NCI-H2171 (cell line): ENCODE measurements around the gene PIP5K1C.

Source experiments
- DNase-seq: peaks from one replicate; lab custom pipeline; 2025; lab: John Stamatoyannopoulos, UW

PIP5K1C gene

DNA sequence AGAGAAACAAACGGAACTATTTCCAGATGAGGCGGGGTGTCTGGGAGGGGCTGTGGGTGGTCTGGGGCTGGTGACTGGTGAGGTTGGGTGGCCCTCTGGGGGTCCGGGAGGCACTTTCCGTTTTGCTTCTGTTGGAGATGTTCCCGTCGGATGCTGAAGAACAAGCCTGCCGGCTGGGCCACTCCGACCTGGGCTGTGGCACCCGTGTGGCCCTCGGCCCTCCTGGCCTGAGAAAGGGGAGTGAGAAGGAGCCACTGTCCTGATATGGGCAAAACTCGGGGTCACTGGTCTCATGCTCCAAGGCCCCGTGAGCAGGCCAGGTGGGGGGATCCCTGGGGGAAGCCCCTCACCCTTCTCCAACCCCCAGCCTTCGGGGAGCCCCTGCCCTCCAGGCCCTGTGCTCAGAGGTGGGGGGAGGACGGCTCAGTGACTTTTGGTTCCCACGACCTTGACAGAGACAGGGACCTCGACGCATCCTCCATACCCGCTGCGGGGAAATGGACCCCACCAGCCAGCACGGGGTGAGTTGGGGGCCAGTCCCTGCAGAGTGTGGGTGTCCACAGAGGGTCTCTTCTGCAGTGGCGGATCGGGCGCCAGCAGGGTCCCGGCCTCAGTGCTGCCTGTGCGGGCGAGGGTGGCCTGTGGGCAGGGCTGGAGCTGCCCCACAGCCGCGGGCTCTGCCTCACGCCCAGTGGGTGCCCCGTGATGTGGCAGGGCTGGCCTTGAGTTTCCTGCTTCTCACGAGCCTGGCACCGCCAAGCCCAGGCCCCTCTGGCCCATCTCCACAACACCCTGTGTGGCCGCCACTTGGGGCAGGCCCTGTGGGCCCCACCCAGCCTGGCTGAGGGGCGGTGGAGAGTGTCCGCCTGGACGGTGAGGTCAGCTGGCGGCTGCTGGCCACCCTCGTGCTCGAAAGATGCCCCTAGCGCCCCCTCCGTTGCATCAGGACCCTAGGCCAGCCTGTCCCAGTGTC, 89.2 kb downstream of the PIP5K1C start:
- DNase-seq, result no peak

DNA sequence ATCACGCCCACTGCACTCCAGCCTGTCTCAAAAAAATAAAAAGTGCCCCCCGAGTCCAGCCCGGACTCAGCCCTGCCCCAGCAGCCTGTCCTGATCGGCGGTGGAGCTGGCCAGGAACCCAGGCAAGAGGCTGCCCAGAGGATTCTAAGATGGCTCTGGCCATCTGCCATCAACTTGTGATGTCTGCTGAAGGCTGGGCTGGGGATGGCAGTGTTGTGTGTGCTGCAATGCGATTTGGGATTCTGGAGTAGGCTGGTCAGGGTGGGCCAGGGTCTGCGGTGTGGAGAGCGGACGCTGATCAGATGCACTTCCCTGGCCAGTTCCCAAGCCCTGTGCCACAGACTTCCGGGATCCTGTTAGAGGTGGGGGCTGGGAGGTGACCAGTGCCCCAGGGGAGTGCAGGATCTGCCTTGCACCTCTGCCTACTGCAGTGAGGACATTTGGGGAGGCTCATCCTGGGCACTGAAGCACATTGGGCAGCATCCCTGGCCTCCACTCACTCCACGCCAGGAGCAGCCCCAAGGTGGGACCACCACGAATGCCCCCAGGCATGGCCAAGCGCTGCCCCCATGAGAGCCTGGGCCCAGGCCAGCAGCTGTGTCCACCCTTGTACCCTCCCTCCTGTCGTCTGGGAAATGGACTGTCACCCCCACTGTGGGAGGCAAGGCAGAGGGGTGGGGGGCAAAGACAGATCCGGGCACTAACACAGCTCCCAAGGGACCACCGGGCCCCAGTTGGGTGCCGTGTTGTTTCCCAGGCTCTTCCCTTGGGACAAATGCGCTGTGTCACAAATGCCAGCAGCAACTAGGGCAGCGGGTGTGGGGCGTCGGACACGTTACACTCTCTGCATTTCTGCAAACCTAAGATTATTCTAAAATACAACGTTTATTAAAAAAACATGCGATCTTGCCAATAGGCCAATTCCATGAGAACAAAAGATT, 90.2 kb downstream of the PIP5K1C start:
- DNase-seq, result no peak

DNA sequence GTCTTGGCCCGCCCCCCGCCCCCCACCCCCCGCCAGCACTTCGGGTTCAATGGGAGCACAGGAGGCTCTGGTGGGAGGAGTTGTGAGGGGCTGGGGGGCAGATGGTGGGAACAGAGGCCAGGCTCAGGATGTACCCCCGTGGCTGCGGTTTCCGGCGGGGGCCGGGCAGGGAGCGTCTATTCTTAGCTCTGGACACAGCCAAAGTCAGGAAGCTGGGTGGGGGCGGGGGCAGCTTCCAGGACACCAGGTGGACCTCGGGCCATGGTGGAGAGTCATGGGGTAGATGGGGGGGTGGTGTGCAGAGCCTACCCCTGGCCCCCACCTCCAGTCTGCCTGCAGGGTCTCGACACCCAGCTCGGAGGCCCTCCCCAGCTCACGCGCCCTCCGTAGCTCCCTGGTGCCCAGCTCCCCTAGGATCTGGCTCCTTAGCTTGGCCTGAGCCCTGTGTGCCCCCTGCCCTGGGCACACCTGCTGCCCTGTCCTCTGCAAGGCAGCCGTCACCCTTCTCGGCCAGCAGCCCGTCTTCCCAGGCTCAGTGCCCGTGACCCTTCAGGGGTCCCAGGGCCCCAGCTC, 91.4 kb downstream of the PIP5K1C start:
- DNase-seq, result no peak

DNA sequence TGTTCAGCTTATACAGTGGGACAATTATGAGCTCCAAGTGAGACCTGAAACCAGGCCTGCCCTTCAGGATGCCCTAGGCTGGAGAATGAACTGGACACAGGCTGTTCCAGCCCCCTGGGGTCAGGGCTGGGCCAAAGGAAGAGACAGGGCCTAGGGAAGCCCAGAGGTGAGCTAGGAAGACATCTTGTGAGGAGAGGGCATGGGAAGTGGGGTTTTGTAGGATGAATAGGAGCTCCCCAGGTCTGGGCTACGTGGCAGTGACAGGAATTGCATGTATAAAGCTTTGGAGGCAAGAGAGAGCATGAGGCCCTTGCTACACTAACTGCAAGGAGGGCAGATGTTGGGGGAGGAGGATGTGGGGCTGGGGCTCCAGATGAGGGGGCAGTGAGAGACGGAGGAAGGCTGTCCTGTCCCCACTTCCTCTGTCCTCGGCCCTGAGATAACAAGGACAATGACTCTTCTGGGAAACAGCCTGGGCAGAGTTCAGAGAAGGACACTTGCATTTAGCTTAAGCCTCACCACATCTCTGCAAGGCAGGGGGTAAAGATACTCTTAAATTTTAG, 92.1 kb downstream of the PIP5K1C start:
- DNase-seq, result no peak

DNA sequence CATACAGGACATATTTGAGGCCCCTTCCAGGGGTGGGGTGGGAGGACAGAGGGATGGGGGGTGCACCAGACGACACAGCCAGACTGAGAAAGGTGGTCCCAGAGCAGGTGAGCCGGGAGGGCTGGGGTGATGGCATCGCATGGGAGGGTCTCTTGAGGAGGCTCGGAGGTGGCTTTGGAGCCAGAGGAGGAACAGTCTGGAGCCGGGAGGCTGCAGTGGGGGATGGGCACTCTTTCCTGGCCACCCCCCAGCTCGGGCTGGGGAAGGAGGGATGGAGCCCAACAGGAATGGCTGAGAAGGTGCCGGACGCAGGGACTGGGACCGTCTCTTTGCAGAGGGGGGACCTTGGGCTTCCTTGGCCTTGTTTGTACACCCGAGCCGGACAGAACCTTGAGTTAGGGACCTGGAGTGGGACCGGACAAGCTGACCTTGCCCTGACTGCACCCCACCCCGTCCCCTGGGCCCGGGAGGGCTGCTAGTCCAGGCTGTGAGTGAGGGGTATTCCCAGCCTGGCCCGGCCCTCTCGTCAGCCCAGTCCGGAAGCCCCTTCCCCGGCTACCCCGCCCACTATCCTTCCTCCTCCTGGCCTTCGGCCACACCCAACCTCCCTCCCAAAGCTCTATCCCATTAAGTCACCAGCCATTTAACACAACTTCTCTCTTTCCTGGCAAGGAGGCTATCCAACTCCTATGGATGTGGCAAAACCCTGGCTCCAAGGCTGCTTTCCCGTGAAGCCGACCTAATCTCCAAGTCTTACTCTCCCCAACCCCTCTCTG, 92.8 kb downstream of the PIP5K1C start:
- DNase-seq, result no peak

DNA sequence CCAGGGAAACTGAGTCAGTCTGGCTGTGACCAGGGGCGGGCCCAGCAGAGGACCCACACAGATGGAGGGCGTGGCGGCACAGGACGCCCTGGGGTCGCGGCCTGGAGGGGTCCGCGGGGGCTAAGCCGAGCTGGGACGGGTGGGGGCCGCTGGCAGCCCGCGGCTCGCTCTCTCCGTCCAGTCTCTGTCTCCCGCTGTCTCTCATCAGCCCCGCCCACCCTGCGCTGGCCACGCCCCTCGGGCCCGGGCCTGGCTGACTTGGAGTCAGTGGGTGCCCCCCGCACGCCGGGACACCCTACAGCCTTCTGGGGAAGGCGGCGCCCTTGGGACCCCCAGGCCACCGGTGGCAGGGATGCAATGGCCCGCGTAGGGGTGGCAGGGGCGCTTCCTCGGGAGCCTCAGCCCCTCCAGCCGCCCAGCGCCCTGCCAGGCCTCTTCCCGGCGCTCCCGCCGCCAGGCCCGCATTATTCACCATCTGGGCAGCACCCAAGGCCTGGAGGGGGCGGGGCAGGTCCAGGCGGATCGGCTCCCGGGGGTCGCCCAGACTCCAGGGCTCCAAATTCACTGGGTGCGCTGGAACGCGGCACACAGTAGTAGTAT, 93.5 kb downstream of the PIP5K1C start, which contains the start of gene TBXA2R:
TSS of gene TBXA2R (minus strand) at position 186 of the 600 bp plus-strand sequence. CDS start 6,241 bp downstream, outside the sequence.
- DNase-seq, result no peak

DNA sequence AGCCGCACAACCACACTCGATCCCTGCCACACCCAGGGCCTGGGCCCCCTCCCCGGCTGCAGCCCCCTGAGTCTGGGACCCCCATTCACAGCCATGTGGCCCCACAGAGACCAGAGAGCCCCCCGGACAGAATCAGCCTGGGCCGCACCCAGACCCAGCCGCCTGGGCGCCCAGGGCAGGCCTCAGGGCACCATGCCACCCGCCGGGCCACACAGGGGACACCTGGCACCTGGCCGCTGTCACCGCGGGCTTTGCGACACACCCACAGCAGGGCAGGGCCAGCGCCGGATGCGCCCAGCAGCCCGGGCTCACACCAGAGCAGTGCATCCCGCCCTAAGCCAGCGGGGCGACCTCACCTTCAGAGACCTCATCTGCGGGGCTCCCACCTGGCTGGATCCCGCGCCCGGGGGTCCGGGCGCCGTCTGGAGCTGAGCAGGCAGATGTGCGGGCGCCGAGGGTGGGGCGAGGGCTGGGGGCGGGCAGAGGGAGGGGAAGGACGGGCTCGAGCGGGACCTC, 94.0 kb downstream of the PIP5K1C start:
- DNase-seq, result no peak

DNA sequence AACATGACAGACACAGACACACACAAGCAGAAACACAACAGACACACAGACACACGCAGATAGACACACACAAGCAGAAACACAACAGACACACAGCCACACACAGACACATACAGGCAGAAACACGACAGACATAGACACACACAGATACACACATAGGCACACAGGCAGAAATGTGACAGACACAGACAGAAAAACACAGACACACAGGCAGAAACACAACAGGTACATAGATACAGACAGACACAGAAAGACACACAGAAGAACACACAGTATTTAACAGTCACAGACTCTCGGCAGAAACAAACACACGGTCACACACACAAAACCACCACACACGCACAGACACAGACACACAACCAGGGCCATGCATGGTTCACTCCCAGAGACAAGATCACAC, 94.5 kb downstream of the PIP5K1C start:
- DNase-seq, result no peak

DNA sequence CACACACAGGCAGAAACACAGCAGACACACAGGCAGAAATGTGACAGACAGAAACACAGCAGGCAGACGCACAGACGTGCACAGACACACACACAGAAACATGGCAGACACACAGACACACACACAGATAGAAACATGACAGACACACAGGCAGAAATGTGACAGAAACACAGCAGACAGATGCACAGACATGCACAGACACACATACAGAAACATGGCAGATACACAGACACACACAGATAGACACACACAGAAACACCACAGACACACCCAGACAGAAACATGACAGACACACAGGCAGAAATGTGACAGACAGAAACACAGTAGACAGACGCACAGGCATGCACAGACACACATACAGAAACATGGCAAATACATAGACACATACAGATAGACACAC, 94.9 kb downstream of the PIP5K1C start:
- no peak for DNase-seq

DNA sequence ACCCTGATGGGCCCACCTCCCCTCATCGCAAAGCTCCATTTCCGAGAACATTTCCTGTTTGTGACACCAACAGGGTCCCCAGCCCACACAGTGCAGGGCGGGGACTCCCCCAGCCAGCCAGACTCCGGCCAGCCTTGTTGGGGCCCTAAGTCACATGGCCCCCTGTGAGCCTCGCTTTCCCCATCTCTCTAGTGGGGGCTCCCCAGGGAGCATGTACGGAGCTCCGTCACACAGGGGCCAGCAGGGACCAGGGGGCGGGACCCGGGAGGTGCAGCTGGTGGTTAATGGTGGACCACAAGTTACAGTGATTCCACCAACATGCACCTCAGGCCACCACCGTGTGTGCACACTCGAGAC, 95.3 kb downstream of the PIP5K1C start:
- DNase-seq, result no peak

DNA sequence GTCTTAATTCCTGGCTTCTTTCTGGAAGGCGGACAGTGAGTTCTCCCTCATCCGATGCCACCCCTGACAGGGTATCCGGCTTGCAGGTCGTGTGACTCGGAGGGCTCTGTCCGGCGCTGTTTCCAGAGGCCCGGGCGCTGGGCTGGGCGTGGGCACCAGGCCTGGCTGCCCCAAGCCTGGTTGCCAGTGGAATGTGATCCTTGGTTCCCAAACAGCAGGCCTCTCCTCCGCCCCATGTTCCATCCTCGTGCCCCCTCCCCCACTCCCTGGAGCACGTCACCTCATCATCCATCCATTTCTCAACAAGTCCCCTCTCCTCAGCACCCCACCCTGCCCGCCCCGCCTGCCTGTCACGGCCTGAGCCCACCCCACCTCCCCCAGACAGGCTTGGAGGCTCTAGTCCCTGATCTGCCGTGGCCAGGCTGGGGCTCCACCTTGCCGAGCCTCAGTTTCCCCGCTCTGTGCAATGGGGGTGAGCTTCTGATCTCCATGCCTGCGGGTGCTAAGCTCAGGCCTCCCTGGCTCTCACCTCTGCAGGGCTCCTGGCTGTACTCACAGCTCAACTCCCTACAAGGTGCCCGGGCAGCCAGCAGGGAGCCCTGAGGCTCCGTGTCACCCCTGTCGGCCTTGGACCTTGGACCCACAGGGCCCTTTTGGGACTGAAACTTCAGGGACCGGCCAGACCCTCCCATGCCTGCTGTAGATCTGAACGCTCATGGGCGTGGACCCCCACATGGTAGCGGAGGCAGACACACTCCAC, 95.9 kb downstream of the PIP5K1C start:
- no peak for DNase-seq

DNA sequence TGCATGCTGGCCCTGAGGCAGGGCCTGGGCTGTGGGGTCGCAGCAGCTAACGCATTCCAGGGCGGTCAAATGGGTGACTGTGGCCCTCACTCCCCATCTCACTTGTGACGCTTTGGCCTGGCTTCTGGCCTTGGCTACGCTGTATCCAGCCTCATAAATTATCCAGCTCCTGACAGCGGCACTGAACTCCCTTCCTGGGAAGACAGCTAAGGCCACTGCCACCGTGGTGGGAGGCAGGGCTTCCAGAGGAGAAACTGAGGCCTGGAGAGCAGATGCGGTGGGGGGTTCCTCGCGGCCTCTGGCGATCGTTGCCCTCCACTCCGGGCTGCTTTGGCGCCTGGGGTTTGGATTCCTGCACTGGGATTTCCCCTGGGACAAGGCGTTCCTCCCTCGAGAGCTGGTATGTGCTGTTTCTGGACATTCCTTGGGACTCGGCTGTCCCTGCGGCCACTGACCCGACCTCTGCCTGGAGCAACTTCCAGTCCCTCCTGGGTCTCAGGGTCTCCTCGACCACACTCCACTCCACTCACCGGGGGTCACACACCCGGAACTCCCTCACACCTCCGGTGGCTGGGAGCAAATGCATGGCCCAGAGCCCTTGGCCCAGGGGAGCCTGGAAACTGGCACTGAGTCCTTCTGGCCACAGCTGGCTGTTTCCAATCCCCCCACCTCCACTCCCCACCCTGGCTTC, 97.0 kb downstream of the PIP5K1C start:
- no peak for DNase-seq

DNA sequence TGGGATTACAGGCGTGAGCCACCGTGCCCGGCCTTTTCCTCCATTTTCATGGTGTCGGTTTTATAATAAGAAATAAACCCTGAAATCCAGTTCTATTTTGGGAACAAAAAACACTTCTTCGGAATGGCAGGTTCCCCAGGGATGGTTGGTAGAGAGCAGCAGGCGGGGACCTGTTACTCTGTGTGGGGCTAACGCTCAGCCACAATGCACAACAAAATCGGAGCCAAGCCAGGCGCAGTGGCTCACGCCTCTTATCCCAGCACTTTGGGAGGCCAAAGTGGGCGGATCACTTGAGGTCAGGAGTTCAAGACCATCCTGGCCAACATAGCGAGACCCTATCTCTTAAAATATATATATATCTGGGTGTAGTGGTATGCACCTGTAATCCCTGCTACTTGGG, 99.2 kb downstream of the PIP5K1C start:
- no peak for DNase-seq

DNA sequence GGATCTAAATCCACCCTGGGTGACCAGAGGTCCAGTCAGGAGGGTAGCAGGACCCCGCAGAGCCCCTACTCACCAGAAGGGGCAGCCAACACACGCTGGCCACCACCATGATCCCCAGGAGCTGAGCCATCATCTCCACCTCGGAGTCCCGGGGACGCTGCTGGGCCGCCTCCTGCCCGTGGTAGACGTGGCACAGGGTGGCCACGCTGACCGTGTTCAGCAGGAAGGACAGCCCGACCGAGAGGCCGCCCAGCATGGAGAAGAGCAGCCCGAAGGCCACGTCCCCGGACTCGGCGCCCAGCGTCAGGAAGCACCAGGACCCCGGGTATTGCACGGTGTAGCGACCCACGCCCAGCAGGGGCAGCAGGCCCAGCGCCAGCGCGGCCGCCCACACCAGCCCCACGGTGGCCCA, 100.5 kb downstream of the PIP5K1C start:
- no peak for DNase-seq

DNA sequence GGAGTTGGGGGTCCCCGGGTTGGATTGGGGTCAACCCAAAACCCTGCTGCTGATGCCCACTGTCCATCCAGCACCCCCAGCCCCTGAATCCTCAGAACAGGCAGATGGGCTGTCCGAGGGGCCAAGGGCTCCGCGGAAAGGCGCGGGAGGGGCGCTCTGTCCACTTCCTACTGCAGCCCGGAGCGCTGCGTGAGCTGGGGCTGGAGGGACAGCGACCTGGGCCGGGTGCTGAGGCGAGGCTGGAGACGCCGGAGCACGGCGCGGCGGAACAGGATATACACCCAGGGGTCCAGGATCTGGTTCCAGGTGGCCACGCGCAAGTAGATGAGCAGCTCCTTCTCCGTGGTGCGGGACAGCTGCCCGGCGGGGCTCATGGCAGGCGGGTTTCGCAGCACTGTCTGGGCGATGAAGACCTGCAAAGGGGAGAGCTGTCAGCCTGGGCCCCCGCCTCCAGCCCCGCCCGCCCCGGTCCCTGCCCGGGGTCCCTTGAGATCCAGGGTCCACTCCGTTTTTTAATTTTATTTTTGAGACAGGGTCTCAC, 104.7 kb downstream of the PIP5K1C start:
- DNase-seq, result no peak

DNA sequence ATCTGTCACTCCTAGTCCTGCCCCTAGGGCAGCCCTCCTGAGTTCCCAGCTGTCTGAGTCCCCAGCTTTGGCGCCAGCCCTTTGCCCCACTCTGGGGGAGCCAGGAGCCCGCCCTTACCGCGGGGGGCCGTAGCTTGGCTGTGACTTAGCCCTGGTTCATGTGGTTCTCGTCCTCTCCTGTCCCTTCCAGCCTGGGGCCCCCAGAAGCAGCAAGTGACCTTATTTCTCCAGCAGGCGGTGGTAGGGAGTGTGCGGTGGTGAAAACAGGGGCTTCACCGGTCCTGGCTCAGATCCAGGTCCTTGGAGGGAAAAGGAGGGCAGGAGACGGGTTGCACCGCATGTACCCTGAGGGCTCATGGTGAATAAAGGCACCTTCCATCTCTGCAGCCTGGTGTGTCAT, 107.1 kb downstream of the PIP5K1C start:
- no peak for DNase-seq

DNA sequence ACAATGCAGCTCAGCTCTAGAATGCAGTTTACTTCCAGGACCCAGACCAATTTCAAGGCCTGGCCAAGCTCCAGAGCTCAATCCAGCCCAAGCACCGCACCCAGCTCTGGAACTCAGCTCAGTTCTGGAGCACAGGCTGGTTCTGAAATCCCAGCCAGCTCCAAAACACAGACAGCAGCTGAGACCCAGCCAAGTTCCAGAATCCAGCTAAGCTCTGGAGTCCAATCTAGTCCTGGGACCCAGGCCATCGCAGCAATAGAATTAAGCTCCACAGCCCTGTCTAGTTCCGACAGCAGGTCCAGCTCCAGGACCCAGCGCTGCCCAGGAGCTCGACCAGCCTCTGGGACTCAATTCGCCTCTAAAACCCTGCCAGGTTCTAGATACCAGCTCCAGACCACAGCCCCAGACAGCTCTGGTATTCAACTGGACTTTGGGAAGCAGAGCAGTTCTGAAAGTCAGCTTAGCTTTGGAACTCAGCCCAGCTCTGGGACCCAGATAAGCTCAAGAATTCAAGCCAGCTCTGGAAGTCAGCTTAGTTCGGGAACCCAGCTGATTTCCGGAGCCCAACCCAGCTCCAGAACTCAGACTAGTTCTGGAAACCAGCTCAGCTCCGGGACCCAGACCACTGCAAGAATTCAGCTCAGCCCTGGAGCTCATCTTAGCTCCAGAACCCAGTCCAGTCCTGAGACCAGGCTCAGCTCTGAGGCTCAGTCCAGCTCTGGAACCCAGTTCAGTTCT, 108.2 kb downstream of the PIP5K1C start:
- DNase-seq, result no peak

DNA sequence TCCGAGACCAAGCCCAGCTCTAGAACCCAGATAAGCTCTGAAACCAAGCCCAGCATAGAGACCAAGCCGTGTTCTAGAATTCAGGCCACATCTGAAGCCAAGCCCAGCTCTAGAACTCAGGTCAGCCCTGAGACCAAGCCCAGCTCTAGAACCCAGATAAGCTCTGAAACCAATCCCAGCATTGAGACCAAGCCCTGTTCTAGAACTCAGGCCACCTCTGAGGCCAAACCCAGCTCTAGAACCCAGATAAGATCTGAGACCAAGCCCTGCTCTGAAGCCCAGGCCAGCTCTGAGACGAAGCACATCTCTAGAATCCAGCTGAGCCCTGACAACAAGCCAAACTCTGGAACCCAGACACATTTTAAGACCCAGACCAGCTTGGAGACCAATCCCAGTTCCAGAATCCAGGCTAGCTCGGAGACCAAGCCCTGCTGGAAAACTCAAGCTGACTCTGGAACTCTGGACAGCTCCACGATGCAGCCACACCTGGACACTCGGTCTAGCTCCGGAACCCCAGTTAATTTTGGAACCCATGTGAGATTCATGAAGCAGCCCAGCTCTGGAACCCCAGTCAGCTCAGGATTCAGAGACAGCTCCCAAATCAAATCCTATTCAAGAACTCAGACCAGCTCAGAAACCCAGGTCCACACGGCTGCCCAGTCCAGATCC, 109.1 kb downstream of the PIP5K1C start:
- DNase-seq, result no peak
